Activated naive CD8-positive, alpha-beta T cell treated with anti-CD3 and anti-CD28 coated beads, Interleukin-2, amount 50 U/mL, for 24 hours (primary cell): ENCODE measurements around the gene MYB.
"Not testable (repeated sequence)": the region's sequence is repeated elsewhere in the genome, so short reads cannot be mapped to it uniquely, and the experiment has no call there.

Source experiments
- ATAC-seq: fragments of 150-1000 bp; cut with Tn5 transposase; one replicate; pipeline ENCODE4 v1.10.0; 2021
- DNase-seq: peaks from one replicate; pipeline ENCODE4 v3.0.0; 2021
- H3K27ac Mint-ChIP-seq: one replicate; pipeline ENCODE4 v1.8.0; 2021; ENCODE audit warnings: mild to moderate bottlenecking, mixed read lengths
- H3K27me3 Mint-ChIP-seq: one replicate; pipeline ENCODE4 v1.8.0; 2021; ENCODE audit warnings: mixed read lengths
- H3K36me3 Mint-ChIP-seq: one replicate; pipeline ENCODE4 v1.8.0; 2021; ENCODE audit warnings: low read depth, mixed read lengths
- H3K4me1 Mint-ChIP-seq: one replicate; pipeline ENCODE4 v1.8.0; 2021; ENCODE audit warnings: mixed read lengths
- H3K4me3 Mint-ChIP-seq: one replicate; pipeline ENCODE4 v1.8.0; 2021; ENCODE audit warnings: mild to moderate bottlenecking, moderate library complexity, mixed read lengths
- H3K9me3 Mint-ChIP-seq: one replicate; pipeline ENCODE4 v1.8.0; 2021; ENCODE audit warnings: mixed read lengths

Gene MYB

DNA sequence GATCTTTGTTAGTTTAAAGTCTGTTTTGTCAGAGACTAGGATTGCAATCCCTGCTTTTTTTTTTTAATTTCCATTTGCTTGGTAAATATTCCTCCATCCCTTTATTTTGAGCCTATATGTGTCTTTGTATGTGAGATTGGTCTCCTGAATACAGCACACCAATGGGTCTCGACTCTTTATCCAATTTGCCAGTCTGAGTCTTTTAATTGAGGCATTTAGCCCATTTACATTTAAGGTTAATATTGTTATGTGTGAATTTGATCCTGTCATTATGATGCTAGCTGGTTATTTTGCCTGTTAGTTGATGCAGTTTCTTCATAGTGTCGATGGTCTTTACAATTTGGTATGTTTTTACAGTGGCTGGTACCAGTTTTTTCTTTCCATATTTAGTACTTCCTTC lies 27.0 kb upstream of the MYB start:
- H3K9me3 Mint-ChIP-seq, H3K27ac Mint-ChIP-seq, H3K27me3 Mint-ChIP-seq, DNase-seq, H3K4me3 Mint-ChIP-seq, ATAC-seq, H3K36me3 Mint-ChIP-seq: not testable (repeated sequence)
- H3K4me1 Mint-ChIP-seq: peaks cover 16% of the 10 kb centered on the region

DNA sequence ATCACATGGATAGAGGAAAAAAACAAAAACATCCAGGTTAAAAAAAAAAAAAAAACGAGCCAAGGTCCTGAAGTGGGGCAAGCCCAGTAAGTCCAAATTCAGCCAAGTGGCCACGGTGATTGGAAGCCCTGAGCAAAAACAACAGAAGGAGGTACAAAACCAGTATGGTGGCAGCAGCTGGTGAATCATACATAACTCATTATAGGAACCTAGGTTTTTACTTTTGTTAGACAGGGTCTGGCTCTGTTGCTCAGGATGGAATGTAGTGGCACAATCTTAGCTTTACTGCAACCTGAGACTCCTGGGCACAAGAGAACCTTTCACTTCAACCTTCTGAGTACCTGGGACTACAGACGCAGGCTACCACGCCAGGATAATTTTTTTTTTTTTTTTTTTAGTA lies 22.7 kb upstream of the MYB start:
- Mint-ChIP-seq H3K4me1 (peaks cover 49% of the 10 kb centered on the region), H3K36me3 (no peaks in the 10 kb centered on the region), H3K4me3 (no peak overlapping the region), H3K9me3 (no peaks in the 10 kb centered on the region), H3K27ac (no peak overlapping the region), H3K27me3 (no peaks in the 10 kb centered on the region)
- DNase-seq: no peak
- ATAC-seq: no peak

DNA sequence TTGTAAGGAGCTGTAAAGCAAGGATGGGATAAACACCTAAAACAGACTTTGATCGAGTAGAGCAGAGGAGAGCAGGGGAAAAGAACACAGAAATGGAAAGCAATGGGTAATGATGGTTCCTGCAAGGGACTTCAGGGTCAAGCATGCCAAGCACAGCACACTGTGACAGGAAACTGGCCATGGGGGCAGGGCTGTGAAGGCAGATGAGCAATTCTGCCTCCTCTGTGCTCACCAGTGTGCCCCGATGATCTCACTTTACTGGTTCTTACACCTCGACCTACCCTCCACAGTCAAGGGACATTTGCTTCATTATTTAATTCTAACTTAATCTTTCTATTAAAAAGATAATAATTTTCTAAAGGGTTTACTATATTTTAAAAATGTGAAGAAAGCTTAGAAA lies 21.6 kb upstream of the MYB start:
- ATAC-seq: peak; percentile 88
- H3K36me3 Mint-ChIP-seq: no peaks in the 10 kb centered on the region
- no peaks in the 10 kb centered on the region for H3K9me3 Mint-ChIP-seq
- H3K4me3 Mint-ChIP-seq: no peak overlapping the region
- no peak overlapping the region for H3K27ac Mint-ChIP-seq
- H3K27me3 Mint-ChIP-seq: no peaks in the 10 kb centered on the region
- peaks cover 57% of the 10 kb centered on the region for H3K4me1 Mint-ChIP-seq
- peak; percentile 61 for DNase-seq

DNA sequence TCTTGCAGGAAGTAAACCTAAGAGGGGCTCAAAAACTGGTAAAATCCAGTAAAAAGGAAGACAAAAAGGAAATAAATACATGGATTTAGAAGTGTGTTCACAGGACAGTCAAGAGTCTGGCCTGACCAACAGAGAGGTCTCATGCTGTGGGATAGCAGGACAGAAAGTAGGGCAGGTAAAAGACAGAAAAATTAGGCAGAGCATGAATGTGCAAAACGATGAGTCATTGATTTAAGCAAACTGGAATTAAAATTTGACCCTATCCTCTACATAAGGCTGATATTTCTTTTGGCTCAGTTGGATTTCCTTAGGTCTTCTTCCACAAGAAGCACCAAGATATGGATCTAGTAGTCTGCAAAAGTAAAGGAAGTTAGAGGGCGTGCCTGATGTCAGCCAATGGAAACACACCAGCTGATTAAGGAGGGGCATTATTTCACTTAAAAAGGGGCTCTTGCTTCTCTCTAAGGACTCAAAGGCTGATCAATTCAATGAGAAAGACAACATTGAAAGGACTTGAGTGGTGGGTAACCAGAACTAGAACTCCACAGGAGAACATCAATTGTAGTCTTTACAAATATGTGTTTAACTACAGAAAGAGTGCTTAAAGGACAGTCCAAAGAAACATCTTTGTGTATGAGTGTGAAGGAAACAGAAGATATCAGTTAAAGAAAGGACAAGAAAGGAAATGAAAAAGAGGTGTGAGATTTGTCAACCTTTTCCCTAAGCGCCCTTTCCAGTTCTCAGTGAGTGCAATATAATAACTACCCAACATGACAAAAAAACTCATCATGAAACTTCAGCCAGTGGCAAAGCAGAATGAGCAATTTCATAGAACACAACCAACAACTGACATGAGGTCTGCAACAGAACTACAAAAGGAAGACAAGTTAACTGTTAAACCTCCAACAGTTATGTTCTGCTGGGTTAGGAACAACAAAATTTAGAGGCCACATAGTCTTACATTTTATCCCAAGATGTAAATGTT lies 19.4 kb upstream of the MYB start:
- peak overlapping the region; percentile 6 for H3K4me3 Mint-ChIP-seq
- ATAC-seq (peak; percentile 64), DNase-seq (no peak)
- H3K36me3 Mint-ChIP-seq: no peaks in the 10 kb centered on the region
- H3K9me3 Mint-ChIP-seq: no peaks in the 10 kb centered on the region
- H3K4me1 Mint-ChIP-seq: peaks cover 58% of the 10 kb centered on the region
- no peaks in the 10 kb centered on the region for H3K27me3 Mint-ChIP-seq
- H3K27ac Mint-ChIP-seq: peak overlapping the region; percentile 78

DNA sequence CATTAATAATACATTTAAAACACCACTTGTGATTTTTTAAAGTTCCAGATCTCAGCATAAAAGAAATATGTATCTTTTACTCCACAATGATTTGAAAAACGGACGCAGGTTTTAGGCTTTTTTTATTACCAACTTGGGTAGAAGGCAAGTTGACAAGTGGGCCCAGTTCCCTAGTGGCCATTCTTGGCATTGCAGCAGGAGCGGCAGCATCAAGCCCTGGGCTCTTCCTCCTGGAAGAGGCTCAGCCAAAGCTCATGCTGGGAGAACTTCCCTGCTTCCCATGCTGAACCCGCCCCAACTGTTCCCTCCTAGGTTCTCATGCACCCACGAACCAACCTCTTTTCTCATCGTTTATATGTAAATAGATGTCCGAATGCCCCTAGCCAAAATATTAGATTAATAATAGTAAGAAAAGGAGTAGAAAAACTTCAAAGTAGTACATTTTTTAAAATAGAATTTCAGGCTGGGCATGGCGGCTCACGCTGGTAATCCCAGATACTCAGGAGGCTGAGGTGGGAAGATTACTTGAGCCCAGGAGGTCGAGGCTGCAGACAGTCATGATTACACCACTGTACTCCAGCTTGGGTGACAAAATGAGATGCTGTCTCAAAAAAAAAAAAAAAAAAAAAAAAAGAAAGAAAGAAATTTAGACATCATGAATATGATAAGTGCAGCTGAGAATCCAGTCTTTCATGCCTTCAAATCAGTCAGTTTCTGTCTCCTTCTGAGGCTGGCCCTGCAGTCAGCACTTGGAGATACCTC lies 18.2 kb upstream of the MYB start:
- Mint-ChIP-seq H3K4me3 (no peak overlapping the region), H3K27me3 (no peaks in the 10 kb centered on the region), H3K36me3 (no peaks in the 10 kb centered on the region), H3K4me1 (peaks cover 58% of the 10 kb centered on the region), H3K27ac (peak overlapping the region; percentile 78), H3K9me3 (no peaks in the 10 kb centered on the region)
- DNase-seq (peak; percentile 67), ATAC-seq (no peak)

DNA sequence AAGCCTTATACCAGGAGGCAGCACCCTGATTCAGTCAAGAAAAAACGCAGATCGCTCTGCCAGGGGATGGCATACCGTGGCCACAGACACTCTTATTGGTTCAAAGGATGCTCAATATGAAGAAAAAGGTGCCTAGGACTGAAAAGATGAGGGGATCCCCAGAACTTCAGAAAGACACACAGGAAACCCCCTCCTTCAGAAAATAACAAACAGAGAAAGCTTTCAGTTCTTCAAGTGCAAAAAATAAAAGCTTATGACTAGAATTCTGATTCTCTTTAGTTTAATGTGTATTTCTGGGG lies 17.7 kb upstream of the MYB start:
- peak; percentile 79 for ATAC-seq
- H3K27me3 Mint-ChIP-seq: no peaks in the 10 kb centered on the region
- peak overlapping the region; percentile 45 for H3K27ac Mint-ChIP-seq
- no peaks in the 10 kb centered on the region for H3K9me3 Mint-ChIP-seq
- peak; percentile 44 for DNase-seq
- no peaks in the 10 kb centered on the region for H3K36me3 Mint-ChIP-seq
- H3K4me1 Mint-ChIP-seq: peaks cover 56% of the 10 kb centered on the region
- no peak overlapping the region for H3K4me3 Mint-ChIP-seq

DNA sequence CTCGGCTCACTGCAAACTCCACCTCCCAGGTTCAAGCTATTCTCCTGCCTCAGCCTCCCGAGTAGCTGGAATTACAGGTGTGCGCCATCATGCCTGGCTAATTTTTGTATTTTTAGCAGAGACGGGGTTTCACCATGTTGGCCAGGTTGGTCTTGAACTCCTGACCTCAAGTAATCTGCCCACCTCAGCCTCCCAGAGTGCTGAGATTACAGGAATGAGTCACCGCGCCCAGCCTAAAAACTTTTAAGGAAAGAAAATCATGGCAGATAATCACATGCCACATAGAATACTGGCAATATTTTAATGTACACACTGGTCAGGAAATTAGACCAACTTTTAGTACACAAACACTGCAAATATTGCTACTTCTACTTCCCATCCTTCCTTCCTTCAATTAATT lies 16.7 kb upstream of the MYB start:
- H3K27me3 Mint-ChIP-seq, H3K9me3 Mint-ChIP-seq, H3K4me3 Mint-ChIP-seq, H3K27ac Mint-ChIP-seq, ATAC-seq, DNase-seq, H3K36me3 Mint-ChIP-seq: not testable (repeated sequence)
- H3K4me1 Mint-ChIP-seq: peaks cover 46% of the 10 kb centered on the region

DNA sequence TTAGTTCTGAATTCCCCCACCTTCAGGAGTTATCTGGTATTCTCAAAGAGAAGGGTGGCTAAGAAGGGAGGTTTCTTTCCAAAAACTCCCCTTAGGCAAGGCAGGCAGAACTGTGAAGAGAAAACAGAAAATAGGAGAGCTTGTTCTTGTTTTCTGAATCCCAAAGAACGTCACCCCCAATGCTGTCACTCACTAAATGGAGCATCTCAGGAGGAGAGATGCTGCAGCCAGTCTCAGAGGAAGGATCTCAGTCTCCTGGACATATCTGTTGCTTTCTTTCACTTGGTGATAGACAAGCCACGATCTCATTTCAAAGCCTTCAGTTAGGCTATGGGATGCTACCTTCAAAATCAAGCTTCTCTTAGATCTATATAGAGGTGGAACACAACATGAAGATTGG lies 16.1 kb upstream of the MYB start:
- no peak for DNase-seq
- H3K27ac Mint-ChIP-seq: no peak overlapping the region
- peaks cover 45% of the 10 kb centered on the region for H3K4me1 Mint-ChIP-seq
- no peaks in the 10 kb centered on the region for H3K27me3 Mint-ChIP-seq
- no peaks in the 10 kb centered on the region for H3K9me3 Mint-ChIP-seq
- no peak for ATAC-seq
- no peaks in the 10 kb centered on the region for H3K36me3 Mint-ChIP-seq
- no peak overlapping the region for H3K4me3 Mint-ChIP-seq

DNA sequence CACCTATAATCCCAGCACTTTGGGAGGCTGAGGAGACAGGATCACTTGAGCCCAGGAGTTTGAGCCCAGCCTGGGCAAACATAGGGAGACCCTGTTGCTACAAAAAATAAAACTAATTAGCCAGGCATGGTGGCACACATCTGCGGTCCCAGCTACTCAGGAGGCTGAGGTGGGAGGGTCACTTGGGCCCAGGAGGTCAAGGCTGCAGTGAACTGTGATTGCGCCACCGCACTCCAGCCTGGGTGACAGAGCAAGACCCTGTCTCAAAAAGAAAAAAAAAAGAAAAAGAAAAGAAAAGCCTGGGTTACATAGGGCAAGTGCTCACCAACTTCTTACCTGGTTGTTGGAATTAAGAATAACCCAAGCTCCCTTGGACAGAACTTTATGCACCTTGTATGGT lies 14.6 kb upstream of the MYB start:
- H3K4me1 Mint-ChIP-seq: peaks cover 45% of the 10 kb centered on the region
- no peaks in the 10 kb centered on the region for H3K36me3 Mint-ChIP-seq
- DNase-seq (no peak), ATAC-seq (no peak)
- H3K4me3 Mint-ChIP-seq: no peak overlapping the region
- no peaks in the 10 kb centered on the region for H3K27me3 Mint-ChIP-seq
- H3K27ac Mint-ChIP-seq: no peak overlapping the region
- H3K9me3 Mint-ChIP-seq: no peaks in the 10 kb centered on the region

DNA sequence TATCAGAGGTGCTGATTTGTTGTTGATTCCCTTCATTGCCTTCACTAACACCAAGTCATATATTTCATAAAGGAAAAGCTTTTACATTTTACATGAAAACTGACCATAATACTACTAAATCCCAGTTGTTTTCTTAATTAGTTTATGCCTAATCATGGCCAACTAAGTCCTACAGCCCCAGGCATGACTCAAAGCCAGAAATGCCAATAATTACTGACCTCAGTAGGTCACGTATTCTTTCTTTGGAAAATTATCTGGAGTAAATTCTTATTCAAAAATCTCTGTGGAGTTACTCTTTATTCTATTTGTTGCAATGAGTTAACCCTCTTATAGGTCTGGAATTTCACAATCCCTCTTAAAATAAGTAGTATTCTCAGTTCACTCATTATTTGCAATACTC lies 13.5 kb upstream of the MYB start:
- Mint-ChIP-seq H3K4me3 (no peak overlapping the region), H3K27ac (no peak overlapping the region), H3K27me3 (no peaks in the 10 kb centered on the region), H3K36me3 (no peaks in the 10 kb centered on the region), H3K9me3 (no peaks in the 10 kb centered on the region), H3K4me1 (peaks cover 34% of the 10 kb centered on the region)
- ATAC-seq (no peak), DNase-seq (no peak)

DNA sequence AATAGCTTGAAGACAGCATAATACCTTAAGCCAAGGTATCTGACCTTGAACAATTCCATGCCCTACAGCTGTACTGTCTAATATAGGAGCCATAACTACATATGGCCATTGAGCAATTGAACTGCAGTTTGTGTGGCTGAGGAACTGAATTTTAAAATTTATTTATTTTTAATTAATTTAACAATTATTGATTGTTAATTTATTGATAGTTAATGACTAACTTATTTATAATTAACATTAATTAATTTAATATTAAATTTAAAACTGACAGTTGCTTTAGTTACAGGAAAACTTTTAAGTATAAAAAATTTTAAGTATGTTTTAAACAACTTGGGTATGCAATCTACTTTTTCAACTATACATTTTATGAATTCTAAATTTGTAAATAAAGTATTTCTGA lies 12.3 kb upstream of the MYB start:
- Mint-ChIP-seq H3K27ac (no peak overlapping the region), H3K4me3 (no peak overlapping the region), H3K27me3 (no peaks in the 10 kb centered on the region), H3K9me3 (no peaks in the 10 kb centered on the region), H3K36me3 (no peaks in the 10 kb centered on the region), H3K4me1 (peaks cover 26% of the 10 kb centered on the region)
- DNase-seq (no peak), ATAC-seq (no peak)

DNA sequence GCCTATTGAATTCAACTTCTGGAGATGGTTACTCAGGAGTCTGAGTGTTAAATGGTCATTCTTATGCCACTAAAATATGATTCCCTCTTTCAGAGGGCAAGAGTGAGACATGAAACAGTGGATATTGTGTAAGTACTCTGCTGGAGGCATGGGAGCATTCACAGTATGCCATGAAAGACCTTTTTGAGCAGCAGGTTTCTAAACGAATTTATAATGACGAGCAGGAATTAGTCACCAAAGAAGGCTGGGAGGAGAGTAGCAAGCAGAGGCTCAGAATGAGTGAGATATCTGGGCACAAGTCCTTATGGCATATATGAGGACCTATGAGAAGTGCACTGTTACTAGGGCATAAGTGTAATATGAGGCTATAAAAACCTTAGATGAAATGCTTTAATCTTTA lies 10.9 kb upstream of the MYB start:
- ATAC-seq: peak; percentile 91
- H3K4me3 Mint-ChIP-seq: peak overlapping the region; percentile 19
- H3K27ac Mint-ChIP-seq: peak overlapping the region; percentile 84
- H3K36me3 Mint-ChIP-seq: no peaks in the 10 kb centered on the region
- DNase-seq: no peak
- H3K4me1 Mint-ChIP-seq: peaks cover 19% of the 10 kb centered on the region
- H3K27me3 Mint-ChIP-seq: no peaks in the 10 kb centered on the region
- no peaks in the 10 kb centered on the region for H3K9me3 Mint-ChIP-seq

DNA sequence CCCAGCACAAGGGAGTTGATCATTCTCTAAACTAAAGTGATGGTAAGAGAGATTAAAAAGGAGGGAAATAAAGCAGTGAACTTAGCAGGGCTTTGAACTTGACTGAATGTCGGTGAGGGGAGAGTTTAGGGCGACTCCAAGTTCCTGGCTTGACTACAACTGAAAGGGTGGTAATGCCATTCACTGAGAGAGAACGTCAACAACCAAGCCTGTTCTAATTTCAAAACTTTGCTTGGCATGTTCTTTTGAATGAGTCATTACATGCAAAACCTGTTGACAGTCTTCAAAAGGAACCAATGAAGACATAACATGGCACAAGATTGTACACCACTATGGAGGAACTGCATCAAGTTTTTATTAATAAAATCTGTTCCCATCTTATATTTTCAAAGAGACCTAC lies 10.3 kb upstream of the MYB start:
- peak; percentile 92 for ATAC-seq
- DNase-seq: no peak
- peak overlapping the region; percentile 84 for H3K27ac Mint-ChIP-seq
- no peaks in the 10 kb centered on the region for H3K9me3 Mint-ChIP-seq
- no peaks in the 10 kb centered on the region for H3K36me3 Mint-ChIP-seq
- peak overlapping the region; percentile 19 for H3K4me3 Mint-ChIP-seq
- peaks cover 19% of the 10 kb centered on the region for H3K4me1 Mint-ChIP-seq
- H3K27me3 Mint-ChIP-seq: no peaks in the 10 kb centered on the region

DNA sequence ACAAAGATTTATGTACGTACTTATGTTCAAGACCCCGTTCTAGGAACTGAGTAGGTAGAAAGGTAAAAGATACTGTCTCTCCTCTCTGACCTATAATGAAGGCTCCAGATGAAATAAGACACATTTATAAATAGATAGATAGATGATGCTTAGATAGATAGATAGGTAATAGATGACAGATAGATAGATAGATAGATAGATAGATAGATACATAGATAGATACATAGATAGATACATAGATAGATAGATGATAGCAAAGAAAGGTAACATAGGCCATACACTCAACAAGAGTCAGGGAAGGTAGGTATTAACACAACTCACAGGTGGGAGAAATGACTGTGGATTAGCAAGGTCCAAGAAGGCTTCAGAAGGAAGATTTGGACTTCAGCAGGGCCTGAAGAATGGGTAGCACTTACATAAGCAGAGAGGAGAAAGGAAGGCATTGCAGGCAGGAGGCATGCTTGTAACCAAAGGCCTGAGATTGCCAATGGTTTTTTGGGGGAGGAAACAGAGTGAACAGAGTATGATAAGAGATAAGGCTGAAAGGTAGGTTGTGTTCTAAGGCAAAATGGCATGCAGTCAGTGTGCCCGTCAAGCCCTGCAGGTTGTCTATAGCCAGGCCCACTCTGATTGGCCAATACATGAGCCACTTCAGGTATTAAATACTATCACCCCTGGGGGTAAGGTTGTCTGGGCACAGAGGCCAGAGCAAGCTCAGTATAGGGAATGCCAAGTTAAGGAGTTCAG lies 7.7 kb upstream of the MYB start:
- Mint-ChIP-seq H3K9me3 (no peaks in the 10 kb centered on the region), H3K4me1 (peaks cover 27% of the 10 kb centered on the region), H3K4me3 (no peak overlapping the region), H3K27me3 (no peaks in the 10 kb centered on the region), H3K27ac (no peak overlapping the region), H3K36me3 (no peaks in the 10 kb centered on the region)
- DNase-seq (no peak), ATAC-seq (no peak)
